Stimulated activated CD8-positive, alpha-beta memory T cell treated with anti-CD3 and anti-CD28 coated beads, Interleukin-2, amount 100 ng/mL, for 48 hours (primary cell): ENCODE results near the gene SELENOO.

Source experiments
- DNase-seq, 2 donors: peaks; one replicate each; pipeline ENCODE4 v3.0.0-alpha.2; 2020; ENCODE audit warnings: low read depth in 2 of 2

SELENOO gene

DNA sequence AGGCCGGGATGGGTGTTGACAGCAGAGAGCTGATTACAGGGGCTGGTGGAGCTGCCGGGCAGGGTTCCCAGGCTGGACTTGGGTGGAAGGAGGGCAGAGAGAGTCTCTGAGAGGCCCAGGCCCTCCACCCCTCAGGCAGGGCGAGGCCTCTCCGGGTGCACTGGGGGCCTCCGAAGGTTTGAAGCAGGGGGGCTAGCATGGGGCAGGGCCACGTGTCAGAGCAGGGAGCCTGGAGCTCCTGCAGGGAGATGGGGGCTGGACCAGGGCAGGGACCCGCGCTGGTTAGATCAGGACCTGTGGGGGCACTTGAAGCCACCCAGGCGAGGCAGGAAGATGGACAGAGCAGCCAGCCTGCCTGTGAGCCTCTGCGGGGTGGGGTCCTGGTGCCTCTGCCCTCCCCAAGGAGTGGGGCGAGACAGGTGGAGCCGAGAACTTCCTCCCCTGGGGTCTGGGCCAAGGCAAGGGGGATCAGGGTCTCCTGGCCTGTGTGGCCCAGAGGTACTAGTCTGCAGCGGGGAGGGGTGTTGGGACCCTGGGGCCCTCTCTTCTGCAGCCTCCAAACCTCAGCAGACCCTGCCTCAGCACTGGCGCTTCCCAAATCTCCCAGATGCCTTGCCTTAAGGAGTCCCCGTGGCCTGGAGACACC lies 29.4 kb upstream of the SELENOO start:
- DNase-seq, result no peak

DNA sequence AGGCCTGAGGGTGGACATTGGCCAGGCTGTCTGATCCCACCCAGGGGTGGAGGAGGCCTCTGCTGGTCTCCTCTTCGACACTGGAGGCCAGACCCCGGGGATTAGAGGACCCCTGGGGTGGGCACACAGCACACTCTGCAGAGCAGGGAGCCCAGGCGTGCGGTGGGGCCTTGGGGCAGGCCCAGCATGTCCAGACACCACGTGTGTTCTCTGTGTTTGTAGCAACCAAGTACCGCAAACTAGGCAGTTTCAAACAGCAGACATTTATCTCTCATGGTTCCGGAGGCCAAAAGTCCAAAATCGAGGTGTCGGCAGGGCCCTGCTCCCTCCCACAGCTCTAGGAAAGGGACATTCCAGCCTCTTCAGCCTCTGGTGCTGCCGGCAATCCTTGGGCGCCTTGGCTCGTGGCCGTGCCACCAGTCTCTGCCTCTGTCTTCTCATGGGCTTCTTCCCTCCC lies 28.8 kb upstream of the SELENOO start:
- DNase-seq, result no peak

DNA sequence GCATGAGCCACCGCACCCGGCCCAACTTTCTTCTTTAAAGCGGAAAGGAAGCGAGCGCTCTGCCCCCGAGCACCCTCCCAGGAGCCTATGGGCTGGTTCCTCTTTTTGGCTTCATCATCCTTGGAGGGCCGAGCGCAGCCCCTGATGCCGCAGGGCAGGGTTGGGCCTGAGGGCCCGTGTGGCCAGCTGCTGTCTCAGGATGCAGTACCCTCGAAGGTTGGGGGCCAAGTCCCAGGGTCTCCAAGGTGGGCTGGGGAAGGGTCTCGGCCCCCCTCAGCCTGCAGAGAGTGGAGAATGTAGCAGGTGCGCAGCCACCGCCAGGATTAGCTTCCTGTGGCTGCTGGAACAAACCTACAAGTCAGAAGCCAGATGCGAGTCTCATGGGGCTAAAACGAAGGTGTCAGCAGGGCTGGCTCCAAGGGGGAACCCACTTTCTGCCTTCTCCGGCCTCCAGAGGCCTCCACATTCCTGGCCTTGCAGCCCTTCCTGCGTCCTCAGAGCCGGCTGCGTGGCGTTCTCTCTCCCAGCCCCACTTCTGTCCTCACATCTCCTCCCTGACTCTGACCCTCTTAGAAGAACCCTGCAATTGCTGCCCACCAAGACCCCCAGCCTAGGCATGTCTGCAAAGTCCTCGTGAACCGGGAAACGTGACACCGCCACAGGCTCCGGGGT lies 27.4 kb upstream of the SELENOO start:
- DNase-seq, result no peak

DNA sequence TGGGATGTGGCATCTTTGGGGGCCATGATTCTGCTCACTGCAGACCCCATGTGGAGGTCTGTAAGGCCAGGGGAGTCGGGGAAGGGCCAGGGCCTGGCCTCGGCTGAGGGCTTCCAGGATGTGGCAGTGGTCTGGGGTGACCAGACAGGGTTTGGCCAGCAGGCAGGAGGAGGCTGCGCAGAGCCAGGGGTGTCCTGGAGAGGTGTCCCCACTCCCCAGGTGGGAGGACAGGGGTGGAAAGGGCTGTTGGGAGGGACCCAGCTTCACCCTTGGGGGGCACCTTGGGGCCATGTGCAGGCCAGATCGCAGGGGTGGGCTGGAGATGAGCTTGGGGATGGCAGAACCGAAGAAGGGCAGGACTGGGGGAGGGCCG lies 26.8 kb upstream of the SELENOO start:
- DNase-seq, result no peak

DNA sequence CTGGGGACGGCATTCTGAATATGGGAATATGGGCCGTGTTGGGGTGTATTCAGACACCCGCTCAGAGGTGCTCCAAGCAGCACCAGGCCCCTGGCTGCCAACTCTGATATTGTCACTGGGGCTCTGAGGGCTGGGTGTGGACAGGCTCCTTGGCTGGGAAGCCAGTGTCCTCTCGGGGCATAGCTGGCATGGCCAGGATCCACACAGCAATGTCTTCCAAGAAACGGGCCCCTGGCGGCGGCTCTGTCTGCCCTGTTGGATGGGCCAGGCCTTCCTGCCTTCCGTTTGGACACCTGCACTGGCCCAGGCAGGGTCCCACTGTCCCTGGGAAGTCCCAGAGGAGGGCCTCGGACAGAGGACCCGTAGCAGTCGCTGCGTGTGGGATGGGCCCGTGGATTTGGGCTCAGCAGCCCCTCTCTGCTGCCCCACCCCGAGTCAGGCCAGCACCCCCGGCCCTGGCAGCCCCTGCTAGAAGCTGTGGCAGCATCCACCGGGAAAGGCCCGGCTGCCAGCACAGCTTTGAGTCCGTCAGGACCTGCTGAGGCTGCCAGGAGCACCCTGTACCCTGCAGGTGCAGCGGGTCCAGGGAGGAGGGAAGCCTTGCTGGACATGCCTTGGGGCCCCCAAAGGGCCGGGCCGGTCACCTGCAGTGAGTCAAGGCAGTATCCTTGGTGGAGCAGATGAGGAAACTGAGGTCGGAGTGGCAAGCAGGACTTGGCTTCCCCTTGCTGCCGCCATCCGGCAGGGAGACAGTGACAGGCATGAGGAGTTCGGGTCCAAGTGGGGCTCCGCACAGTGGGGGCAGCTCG lies 26.2 kb upstream of the SELENOO start:
- DNase-seq, result no peak

- no peak for DNase-seq
Measured at GRCh38 chr22:50175191-50175461, 25.7 kb upstream of the SELENOO start.

DNA sequence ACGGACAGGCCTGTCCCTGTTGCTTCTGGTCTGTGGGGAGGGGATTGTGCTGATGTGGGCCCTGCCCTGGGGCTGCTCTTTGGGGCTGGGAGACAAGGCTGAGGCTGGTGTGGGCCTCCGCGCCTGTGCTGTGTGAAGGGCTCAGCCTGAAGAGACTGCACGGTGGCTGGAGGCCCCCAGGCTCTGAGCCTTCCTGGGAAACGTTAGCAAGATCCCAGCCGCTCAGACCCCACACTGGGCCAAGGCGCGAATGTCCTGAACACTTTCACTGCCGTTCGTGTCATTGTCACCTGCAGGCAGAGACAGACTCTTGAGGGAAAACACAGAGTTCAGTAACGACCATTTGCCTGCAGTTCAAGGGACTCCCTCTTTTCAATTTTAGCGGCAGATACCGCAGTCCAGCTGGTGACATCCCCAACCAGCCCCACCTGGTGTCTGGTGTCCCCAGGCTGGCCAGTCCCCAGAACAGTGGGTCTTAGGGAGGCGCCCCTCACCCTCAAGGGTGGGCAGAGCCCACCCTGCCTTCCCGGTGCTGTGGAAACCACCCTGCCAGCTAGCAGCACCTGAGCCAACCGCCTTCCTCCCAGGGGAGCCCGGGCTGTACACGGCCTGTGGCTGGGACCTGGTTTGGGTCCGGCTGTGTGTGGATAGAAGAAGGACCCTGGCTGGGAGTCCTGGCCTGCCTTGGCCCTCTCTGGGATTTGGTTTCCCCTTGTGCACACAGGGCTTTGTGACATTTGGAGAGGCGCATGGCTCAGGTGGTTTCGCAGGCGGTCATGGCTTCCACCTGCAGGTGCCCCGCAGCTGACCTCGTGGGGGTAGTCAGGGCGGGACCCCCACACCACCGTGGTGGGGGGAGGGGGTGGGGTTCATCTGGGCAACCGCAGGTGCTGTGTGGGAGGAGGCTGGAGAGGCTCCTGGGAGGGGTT lies 24.6 kb upstream of the SELENOO start:
- no peak for DNase-seq

- no peak for DNase-seq
Measured at GRCh38 chr22:50176850-50177536, 23.8 kb upstream of the SELENOO start.

DNA sequence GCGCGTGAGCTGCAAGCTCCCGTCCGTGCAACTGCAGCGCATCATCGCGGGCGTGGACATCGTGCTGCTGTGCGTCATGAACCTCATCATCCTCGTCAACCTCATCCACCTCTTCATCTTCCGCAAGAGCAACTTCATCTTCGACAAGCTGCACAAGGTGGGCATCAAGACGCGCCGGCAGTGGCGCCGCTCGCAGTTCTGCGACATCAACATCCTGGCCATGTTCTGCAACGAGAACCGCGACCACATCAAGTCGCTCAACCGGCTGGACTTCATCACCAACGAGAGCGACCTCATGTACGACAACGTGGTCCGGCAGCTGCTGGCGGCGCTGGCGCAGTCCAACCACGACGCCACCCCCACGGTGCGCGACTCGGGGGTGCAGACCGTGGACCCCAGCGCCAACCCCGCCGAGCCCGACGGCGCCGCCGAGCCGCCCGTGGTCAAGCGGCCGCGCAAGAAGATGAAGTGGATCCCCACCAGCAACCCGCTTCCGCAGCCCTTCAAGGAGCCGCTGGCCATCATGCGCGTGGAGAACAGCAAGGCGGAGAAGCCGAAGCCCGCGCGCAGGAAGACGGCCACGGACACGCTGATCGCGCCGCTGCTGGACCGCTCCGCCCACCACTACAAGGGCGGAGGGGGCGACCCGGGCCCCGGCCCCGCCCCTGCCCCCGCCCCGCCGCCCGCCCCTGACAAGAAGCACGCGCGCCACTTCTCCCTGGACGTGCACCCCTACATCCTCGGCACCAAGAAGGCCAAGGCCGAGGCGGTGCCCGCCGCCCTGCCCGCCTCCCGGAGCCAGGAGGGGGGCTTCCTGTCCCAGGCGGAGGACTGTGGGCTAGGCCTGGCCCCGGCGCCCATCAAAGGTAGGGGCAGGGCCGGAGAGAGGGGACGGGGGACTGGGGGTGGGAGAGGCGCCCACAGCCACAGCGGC lies 23.0 kb upstream of the SELENOO start:
- DNase-seq, result no peak

DNA sequence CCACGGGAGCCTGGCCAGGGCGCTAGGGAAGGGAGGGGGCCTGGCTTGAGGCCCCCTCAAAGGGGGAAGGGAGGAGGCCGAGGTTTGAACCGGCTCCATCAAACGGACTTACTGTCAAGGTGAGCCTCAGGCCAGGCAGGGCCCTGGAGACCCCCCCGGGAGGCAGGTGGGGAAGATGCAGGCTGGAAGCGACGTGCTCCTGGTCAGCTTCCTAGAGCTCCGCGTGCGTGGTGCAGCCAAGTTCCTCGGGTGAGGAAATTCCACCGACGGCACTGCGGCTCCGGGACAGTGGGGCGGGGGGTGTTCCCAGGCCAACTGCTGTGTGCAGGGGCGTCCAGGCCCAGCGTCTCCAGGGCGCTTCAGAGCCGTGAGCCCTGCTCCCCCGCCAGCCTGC lies 22.3 kb upstream of the SELENOO start:
- no peak for DNase-seq

GRCh38 chr22:50178871-50179869 lies 21.6 kb upstream of the SELENOO start:
- DNase-seq, result no peak

DNA sequence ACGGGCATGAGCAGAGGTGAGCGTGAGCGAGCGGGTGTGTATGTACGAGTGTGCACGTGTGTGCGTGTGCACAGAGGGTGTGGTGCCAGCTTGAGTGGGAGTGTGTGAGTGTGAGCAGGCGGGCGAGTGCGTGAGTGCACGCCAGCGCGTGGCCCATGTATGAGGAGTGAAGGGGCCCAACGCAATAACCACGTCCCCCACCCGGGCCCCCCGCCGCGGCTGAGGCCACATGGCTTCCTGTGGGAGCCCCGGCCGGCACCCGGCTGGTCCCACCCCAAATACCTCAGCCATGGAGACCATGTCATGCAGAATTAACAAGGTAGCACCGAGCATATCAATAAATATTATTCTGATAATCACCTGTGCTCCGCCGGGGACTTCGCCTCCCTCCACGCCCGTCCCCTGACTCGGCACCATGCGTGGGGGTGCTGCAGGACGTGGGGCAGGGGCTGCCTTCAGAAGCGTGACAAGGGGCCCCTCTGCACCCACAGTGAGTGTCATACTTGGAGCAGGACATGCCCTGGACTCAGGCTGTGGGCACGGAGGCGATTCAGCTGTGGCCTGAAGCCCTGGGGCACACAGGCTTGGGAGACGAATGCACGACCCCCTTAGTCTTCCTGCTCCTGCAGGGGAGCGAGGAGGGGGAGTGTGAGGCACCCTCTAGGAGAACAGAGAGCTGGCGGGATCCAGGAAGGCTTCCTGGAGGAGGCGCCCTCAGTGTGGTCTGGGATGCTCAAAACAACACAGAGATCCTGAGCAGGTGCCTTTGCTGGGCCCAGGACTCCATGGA lies 20.7 kb upstream of the SELENOO start:
- no peak for DNase-seq

- no peak for DNase-seq
Measured at GRCh38 chr22:50180727-50181521, 19.9 kb upstream of the SELENOO start.

DNA sequence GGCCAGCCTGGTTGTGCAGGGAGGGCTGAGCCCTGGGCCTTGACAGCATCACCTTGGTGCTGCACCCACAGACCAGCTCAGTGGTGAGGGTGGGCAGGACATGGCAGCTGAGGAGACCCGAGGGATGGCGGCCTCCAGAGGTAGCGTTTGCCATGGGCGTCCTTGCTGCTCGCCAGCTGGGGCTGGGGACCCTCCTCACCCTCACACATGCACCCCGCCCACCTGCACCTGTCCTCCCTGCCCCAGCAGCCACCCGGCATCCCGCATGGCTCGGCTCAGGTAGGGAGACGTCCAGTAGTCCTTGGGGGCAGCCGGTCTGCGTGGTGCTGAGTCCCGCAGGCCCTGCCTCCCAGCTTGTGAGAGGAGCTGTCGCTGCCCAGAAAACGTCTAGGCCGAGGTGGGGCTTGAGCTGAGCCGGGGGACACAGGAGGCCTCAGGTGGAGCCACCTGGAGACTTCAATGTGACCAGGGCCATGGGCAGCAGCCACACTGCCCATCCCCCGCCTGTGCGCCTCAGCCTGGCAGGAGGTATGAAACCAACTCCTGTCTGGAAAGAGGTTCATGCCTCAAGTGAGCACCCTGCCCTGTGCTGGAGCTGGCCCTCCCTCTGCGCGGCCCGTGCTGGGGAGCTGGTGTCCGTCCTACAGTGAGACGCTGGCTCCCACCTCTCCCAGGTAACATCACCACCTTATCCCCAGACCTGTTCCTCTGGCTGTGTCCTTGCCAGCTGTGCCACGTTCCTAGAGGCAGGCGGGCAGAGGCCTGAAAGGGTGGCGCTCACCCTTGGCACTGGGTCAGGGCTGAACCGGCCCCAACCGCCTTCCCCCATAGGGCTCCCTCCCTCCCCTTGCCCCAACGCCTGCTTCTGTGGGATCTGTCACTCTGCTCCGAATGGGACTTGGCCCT lies 18.4 kb upstream of the SELENOO start:
- DNase-seq, result no peak

- DNase-seq, result no peak
Measured at GRCh38 chr22:50183141-50183971, 17.5 kb upstream of the SELENOO start.
